LNCAP (cell line): ENCODE results near the gene CREBBP.

ENCODE experiments used
- TF ChIP-seq, protein P1 (sequence below): fragments of 450-650 bp; IDR thresholded peaks from 2 replicates; pipeline ENCODE4 v1.5.1; 2017; ENCODE audit warnings: mild to moderate bottlenecking

CREBBP gene

DNA sequence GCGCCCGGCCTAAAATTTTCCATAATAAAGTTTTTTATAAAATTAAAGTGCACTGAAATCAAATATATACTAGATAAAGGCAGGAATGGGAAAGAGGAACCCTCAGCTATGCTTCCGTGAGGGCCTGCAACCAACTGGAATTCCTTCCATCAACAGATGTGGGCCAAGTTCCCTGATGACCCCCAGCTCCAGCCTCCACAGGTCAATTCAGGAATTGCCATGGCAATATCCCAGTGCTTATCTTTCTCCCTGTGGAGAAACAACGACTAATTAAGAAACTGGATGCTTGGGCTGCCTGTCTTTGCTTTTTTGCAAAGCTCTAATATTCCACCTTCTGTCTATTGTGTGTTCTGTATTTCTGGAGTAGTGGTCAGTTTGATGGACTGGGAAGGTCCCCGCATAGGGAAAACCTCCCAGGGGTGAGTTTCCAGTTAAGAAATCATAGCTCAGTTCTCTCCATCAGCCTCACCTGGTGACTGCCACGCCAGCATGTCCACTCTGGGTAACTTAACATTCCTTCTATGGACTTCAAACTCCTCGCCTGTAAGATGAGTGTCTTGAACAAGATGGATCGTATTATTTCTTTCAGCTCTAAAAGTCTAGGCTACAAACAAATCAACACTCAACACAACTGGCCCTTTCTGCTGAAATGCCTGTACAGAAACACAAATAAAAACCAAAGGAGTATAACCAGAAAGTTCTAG, 67.9 kb downstream of the CREBBP start:
- TF ChIP-seq, protein P1, sequence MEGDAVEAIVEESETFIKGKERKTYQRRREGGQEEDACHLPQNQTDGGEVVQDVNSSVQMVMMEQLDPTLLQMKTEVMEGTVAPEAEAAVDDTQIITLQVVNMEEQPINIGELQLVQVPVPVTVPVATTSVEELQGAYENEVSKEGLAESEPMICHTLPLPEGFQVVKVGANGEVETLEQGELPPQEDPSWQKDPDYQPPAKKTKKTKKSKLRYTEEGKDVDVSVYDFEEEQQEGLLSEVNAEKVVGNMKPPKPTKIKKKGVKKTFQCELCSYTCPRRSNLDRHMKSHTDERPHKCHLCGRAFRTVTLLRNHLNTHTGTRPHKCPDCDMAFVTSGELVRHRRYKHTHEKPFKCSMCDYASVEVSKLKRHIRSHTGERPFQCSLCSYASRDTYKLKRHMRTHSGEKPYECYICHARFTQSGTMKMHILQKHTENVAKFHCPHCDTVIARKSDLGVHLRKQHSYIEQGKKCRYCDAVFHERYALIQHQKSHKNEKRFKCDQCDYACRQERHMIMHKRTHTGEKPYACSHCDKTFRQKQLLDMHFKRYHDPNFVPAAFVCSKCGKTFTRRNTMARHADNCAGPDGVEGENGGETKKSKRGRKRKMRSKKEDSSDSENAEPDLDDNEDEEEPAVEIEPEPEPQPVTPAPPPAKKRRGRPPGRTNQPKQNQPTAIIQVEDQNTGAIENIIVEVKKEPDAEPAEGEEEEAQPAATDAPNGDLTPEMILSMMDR = no peak

DNA sequence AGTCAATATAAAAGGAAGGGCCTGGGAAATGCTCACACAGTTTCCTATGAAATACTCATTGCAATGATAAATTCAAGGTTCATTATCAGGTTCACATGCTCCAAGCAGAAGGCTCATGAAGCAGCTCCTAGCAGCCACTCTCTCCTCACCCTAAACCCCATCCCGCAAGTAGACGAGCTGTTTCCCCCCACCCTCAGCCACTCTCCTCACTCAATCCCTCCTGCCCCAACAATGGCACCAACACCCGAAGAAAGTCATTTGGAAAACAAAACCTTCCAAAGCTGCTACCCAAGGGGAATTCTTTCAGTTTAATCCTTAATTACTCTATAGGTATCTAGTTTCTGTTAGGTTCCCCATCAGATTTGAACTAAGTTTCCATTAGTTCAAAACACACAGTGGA, 69.7 kb downstream of the CREBBP start:
- TF ChIP-seq, protein P1 = no peak

DNA sequence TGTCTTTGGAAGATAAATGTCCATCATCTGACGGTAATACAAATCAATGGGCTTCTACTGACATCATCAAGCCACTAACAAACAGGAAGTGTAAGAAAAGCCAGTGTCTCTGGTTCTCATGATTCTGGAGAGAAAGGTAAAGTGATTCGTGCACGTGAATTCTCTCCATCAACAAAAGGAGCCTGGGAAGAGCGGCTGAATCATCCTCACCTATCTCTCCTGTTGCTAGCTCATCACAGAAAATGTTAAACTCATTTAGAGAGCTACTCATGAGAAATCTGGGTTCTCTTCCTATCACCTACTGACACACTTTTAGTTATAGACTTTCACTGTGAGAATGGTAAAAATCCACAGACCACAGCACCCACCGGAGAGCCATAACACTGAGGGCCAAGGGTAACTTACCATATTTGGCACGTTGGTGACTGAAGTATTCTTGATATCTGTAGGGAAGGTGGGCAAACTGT, 70.3 kb downstream of the CREBBP start:
- TF ChIP-seq, protein P1 = no peak

GRCh38 chr16:3808308-3809063, 72.0 kb downstream of the CREBBP start:
- TF ChIP-seq, protein P1 = no peak

GRCh38 chr16:3807425-3808123, 72.9 kb downstream of the CREBBP start:
- TF ChIP-seq, protein P1 = no peak

GRCh38 chr16:3804426-3805016, 76.0 kb downstream of the CREBBP start:
- TF ChIP-seq, protein P1 = no peak

GRCh38 chr16:3800477-3801270, 79.8 kb downstream of the CREBBP start:
- TF ChIP-seq, protein P1 = no peak
